Astrocyte of the hippocampus (primary cell): ENCODE measurements around the gene CHN2.

ENCODE experiments used
- DNase-seq: peaks from one replicate; pipeline ENCODE4 v3.0.0; 2011; ENCODE audit warnings: low read depth, low spot score

The CHN2 gene

GRCh38 chr7:29332042-29332811 is 137.7 kb downstream of the CHN2 start:
- no peak for DNase-seq

DNA sequence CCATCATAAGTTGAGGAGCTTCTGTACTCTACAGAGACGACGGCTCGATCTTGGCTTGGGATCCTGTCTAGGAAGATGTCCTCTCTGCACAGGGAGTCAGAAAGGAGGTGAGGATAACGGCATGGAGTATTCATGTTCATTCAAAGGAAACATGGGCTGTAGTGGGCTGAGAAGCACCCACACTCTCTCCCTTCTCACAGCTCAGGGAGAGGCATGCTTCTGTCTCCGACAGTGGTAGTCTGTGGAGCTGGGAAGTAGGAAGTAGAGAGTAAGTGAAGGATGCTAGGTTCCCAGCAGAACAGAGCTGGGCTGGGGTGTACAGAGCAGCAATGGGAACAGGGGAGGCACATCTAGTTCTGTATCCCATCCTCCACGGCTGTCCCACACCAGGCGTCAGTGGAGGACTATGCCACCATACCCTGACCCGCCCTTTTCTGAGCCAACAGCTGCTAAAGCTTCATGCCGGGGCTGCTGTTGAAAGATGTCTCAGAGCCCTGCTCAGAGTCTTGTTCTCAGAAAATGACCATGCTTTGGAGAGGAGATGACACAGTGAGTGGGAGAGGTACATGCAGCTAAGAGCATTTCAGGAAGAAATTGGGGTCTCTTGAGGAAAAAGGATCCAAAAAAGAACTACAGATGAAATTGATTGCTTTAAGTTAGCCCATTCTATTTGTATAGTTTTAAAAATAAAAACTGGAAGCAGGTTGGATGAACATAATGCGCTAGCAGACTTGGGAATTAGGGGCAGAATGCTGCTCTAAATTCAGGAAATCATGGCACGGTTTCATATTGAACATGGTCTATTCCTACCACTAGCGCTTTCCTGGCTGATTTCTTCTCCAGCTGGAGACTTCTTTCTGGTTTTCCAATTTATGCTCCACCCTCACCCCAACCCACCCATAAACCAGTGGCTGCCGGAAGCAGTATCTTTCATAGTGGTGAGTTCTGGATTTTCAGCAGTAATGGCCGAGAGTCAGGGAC is 138.6 kb downstream of the CHN2 start:
- DNase-seq, result no peak

GRCh38 chr7:29335188-29336083 is 140.9 kb downstream of the CHN2 start:
- no peak for DNase-seq

- peak; percentile 71 for DNase-seq
These were observed 143.1 kb downstream of the CHN2 start for GRCh38 chr7:29337546-29338116.

GRCh38 chr7:29340696-29341095 is 146.1 kb downstream of the CHN2 start:
- no peak for DNase-seq

DNA sequence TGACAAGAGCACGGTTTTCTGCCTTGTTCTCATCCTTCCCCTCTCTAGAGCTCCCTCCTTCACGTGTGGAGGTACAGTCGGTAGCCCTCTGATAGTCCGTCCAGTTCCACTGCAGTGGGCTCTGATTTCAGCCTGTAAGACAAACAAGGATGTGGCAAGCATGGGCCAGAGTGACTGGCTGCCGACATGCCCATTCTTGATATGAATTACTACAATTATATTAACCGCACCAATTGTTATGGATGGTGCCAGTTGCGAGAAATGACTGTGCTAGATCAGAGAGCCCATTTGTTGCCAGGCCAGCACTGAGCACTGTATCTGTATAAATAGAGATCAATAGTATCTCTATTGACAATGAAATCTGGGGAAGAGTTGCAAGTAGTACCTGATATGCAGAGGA is 146.6 kb downstream of the CHN2 start:
- DNase-seq, result no peak

- DNase-seq, result peak; percentile 80
These were observed 148.2 kb downstream of the CHN2 start for GRCh38 chr7:29342761-29343160.

DNA sequence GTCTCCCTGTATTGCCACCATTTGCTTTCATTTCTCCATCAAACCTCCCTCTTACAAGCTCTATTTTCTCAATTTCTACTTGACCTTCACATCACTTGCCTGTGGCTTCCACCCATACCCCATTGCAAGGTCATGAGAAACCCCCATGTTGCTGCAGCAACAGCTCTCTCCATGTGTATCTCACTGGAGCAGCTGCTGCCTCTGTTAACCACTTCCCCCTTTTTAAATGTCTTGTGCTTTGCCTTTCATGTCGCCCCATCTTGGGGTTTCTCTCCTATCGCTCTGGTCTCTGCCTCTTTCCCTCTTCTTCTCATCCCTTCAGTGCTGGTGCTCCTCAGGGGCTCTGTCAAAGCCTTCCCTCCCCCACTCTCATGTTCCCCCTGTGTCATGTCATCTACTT is 148.8 kb downstream of the CHN2 start:
- DNase-seq, result no peak

GRCh38 chr7:29344334-29344978 is 149.9 kb downstream of the CHN2 start:
- DNase-seq, result no peak

DNA sequence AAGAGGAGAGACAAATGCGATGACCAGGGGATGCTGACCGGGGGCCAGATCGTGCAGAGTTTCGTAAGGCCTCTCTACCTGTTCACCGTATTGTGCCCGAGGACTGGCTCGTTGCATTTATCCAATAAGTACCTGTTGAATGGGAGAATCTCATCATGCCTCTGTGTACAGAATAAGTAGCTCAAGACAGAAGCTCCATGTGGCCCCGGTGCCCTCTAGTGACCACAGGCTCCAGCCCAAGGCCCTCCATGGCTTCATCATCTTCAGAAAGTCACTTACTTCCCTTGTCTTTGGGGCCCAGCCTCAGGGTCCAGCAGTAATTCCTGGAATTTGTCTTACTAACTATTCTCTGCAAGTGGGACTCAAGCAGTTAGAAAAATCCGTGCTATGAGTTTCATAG is 151.0 kb downstream of the CHN2 start:
- peak; percentile 48 for DNase-seq

DNA sequence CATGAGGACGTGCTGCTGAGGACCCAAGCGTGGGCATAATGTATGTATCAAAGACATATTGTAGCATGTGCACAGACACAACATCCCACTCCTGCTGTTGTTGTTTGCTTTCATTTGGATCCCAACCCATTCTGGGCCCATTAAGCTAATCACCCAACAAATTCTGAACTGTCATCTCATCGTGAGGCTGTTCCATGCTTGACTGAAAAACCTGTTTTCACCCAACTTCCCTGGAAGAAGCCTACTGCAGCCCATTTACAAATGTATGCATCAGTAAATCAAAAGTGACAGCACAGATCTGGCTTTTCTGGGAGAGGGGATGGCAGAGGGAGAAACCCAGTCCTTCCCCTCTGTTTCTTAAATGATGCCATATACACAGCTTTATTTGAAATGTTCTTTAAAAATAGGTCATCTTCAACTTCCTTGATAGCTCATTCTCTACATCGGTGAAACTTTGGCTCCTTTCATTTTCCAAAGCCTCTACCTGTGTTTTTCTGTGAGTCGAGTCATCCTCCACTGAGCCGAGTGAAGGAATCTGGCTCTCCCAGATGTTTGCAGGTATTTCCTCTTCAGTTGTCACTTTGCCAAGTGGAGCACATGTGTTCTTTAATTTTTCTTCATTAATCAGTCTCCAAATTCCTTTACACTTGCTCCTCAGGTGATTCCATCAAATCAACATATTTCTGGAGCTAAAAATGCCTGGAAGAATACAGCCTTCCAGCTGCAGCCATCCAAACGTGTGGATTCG is 151.8 kb downstream of the CHN2 start:
- no peak for DNase-seq

- DNase-seq, result no peak
These were observed 154.8 kb downstream of the CHN2 start for GRCh38 chr7:29349362-29349761.

- peak; percentile 62 for DNase-seq
These were observed 155.8 kb downstream of the CHN2 start for GRCh38 chr7:29350351-29350750.

DNA sequence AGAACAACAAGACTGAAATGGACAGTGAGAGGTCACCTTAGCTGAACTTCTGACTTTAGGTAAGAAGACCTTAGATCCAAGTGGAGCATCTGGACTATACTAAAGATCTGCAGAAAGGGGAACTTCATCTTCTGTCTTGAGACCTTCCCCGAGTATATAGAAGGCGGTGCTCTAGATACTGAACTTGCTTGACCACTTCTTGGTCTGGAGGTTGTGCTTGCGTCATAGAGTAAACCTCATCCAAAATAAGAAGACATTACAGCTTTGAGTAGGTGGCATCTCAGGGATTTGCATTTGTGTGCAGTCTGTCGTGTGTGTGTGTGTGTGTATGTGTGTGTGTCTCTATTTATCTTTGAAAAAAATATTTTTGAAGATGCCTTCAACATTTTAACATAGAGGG is 157.5 kb downstream of the CHN2 start:
- no peak for DNase-seq

- DNase-seq, result no peak
These were observed 159.2 kb downstream of the CHN2 start for GRCh38 chr7:29353810-29354209.

- no peak for DNase-seq
These were observed 159.8 kb downstream of the CHN2 start for GRCh38 chr7:29354340-29354739.

GRCh38 chr7:29355388-29355787 is 160.8 kb downstream of the CHN2 start:
- DNase-seq, result no peak

DNA sequence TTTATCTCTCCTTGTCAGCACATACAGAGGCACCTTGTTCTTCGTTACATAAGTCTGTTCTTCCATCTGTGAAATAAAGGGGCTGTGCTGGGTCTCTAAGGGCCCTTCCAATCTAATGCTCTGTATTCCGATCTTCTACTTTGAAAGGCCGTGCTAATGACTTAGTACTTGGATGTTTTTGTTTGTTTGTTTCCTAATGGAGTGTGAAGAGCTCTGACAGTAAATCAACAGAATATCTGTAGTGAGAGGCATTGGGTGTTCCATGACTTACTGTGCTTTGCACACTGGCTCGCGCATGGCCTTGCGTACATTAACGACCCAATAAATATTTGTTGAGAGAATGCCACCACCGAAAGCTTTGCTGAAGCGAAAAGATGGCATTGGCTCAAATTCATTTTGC is 162.1 kb downstream of the CHN2 start:
- no peak for DNase-seq

DNA sequence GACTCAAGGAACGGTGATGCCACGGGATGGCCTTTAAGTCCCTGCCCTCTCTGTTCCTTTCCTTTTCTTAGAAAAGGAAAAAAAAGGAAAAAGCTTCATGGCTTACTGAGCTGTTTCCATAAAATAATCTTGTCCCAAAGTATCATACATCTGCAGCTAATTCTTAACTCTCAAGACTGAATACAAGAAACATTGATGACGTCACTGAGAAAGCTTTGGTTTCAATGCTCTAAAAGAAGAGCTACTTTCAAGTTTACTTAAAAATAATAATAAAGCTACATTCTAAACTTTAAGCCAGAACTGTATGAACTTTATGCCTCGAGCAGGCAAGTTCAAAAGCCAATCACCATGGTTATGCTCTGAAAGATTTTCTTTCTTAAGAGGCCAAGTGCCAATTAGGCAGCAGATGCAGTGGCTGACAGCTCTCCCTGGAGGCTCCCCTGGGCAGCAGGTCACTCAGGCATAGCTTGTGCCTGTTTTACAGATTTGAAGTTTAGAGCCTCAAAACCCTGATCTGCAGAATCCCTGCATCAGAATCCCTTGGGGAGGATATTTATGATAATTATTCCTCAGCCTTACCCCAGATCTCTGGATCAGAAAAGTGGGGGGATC is 165.0 kb downstream of the CHN2 start:
- DNase-seq, result no peak
